GM18498 (cell line): Measurements from ENCODE around the gene DKKL1.

Experiments used
- ATAC-seq: cut with Tn5 transposase; IDR thresholded peaks from one replicate; pipeline ENCODE4 v1.9.1; 2021; ENCODE audit warnings: mild to moderate bottlenecking, moderate library complexity; ENCODE audit not compliant: unreplicated experiment

DKKL1 gene

GRCh38 chr19:49391581-49392399, 28.1 kb downstream of the DKKL1 start:
- peak; percentile 46 for ATAC-seq

GRCh38 chr19:49393881-49394280, 30.2 kb downstream of the DKKL1 start:
- ATAC-seq = no peak

GRCh38 chr19:49395581-49396407, 32.1 kb downstream of the DKKL1 start:
- no peak for ATAC-seq

GRCh38 chr19:49396738-49397505, 33.2 kb downstream of the DKKL1 start:
- no peak for ATAC-seq

- ATAC-seq = no peak
Measured at GRCh38 chr19:49398001-49398615, 34.4 kb downstream of the DKKL1 start.

- ATAC-seq = no peak
Measured at GRCh38 chr19:49398931-49399330, 35.3 kb downstream of the DKKL1 start.

- no peak for ATAC-seq
Measured at GRCh38 chr19:49400029-49400428, 36.4 kb downstream of the DKKL1 start.

- no peak for ATAC-seq
Measured at GRCh38 chr19:49403404-49404187, 39.9 kb downstream of the DKKL1 start.

- ATAC-seq = no peak
Measured at GRCh38 chr19:49407079-49407478, 43.4 kb downstream of the DKKL1 start.

- ATAC-seq = no peak
Measured at GRCh38 chr19:49407482-49408015, 43.9 kb downstream of the DKKL1 start.

- no peak for ATAC-seq
Measured at GRCh38 chr19:49408816-49409440, 45.3 kb downstream of the DKKL1 start.

- no peak for ATAC-seq
Measured at GRCh38 chr19:49409441-49410029, 45.9 kb downstream of the DKKL1 start.

- ATAC-seq = no peak
Measured at GRCh38 chr19:49411681-49412326, 48.1 kb downstream of the DKKL1 start.

GRCh38 chr19:49413348-49413747, 49.7 kb downstream of the DKKL1 start:
- no peak for ATAC-seq

- no peak for ATAC-seq
Measured at GRCh38 chr19:49414256-49414655, 50.6 kb downstream of the DKKL1 start.

- no peak for ATAC-seq
Measured at GRCh38 chr19:49415102-49415809, 51.6 kb downstream of the DKKL1 start.

- ATAC-seq = no peak
Measured at GRCh38 chr19:49415810-49416200, 52.1 kb downstream of the DKKL1 start.

- no peak for ATAC-seq
Measured at GRCh38 chr19:49417088-49417487, 53.4 kb downstream of the DKKL1 start.
